H9 (cell line): ENCODE measurements around the gene MAPT. TPM values are rescaled to one million over a fixed set of nuclear protein-coding genes. Genes with fewer than 3 reads are reported as not detected.

ENCODE experiments used
- DNase-seq: peaks from one replicate; pipeline ENCODE4 v3.0.0-alpha.2; 2017
- H2AFZ ChIP-seq: one replicate; pipeline ENCODE4 v1.6.1; 2013; ENCODE audit warnings: mild to moderate bottlenecking, low read length, control low read depth, moderate library complexity
- H2AK5ac ChIP-seq: 2 replicates; pipeline ENCODE4 v1.6.1; 2013; ENCODE audit warnings: low read length, control low read depth, mixed read lengths; ENCODE audit not compliant: insufficient read length
- H2BK120ac ChIP-seq: one replicate; pipeline ENCODE4 v1.6.1; 2013; ENCODE audit warnings: low read depth, mild to moderate bottlenecking, low read length, control low read depth, inconsistent platforms; ENCODE audit not compliant: poor library complexity, severe bottlenecking
- H2BK12ac ChIP-seq: 2 replicates; pipeline ENCODE4 v1.6.1; 2013; ENCODE audit warnings: low read length, control low read depth, mixed read lengths, low read depth; ENCODE audit not compliant: insufficient read length
- H2BK15ac ChIP-seq: 2 replicates; pipeline ENCODE4 v1.6.1; 2013; ENCODE audit warnings: low read depth, low read length, control low read depth
- H2BK20ac ChIP-seq: one replicate; pipeline ENCODE4 v1.6.1; 2013; ENCODE audit warnings: low read depth, mild to moderate bottlenecking, low read length, control low read depth, inconsistent platforms; ENCODE audit not compliant: poor library complexity, severe bottlenecking
- H2BK5ac ChIP-seq: 2 replicates; pipeline ENCODE4 v1.6.1; 2013; ENCODE audit warnings: low read length, control low read depth, mixed read lengths; ENCODE audit not compliant: insufficient read length
- H3K14ac ChIP-seq: 2 replicates; pipeline ENCODE4 v1.6.1; 2013; ENCODE audit warnings: low read length, control low read depth; ENCODE audit not compliant: insufficient read depth
- H3K18ac ChIP-seq: 2 replicates; pipeline ENCODE4 v1.6.1; 2013; ENCODE audit warnings: low read depth, mild to moderate bottlenecking, mixed read lengths, low read length, control low read depth; ENCODE audit not compliant: insufficient read length
- H3K23ac ChIP-seq: 2 replicates; pipeline ENCODE4 v1.6.1; 2013; ENCODE audit warnings: low read length, control low read depth, mixed read lengths, low read depth; ENCODE audit not compliant: insufficient read length
- H3K23me2 ChIP-seq: 2 replicates; pipeline ENCODE4 v1.6.1; 2013; ENCODE audit warnings: low read depth, mild to moderate bottlenecking, mixed read lengths, low read length, control low read depth; ENCODE audit not compliant: insufficient read length, poor library complexity, severe bottlenecking
- H3K27ac ChIP-seq: 2 replicates; pipeline ENCODE4 v1.5.1; 2013; ENCODE audit warnings: low read length, control low read depth, mixed read lengths, low read depth; ENCODE audit not compliant: insufficient read length
- H3K27me3 ChIP-seq: 2 replicates; pipeline ENCODE4 v1.6.1; 2013; ENCODE audit warnings: low read length, control low read depth, inconsistent platforms; ENCODE audit not compliant: insufficient read depth
- H3K4ac ChIP-seq: 2 replicates; pipeline ENCODE4 v1.6.1; 2013; ENCODE audit warnings: low read depth, mild to moderate bottlenecking, control low read depth, inconsistent platforms, low read length, moderate library complexity
- H3K4me1 ChIP-seq: 2 replicates; pipeline ENCODE4 v1.6.1; 2013; ENCODE audit warnings: low read length, control low read depth, inconsistent platforms; ENCODE audit not compliant: insufficient read depth
- H3K4me2 ChIP-seq: 2 replicates; pipeline ENCODE4 v1.6.1; 2013; ENCODE audit warnings: low read length, control low read depth, mixed read lengths; ENCODE audit not compliant: insufficient read length, insufficient read depth
- H3K56ac ChIP-seq: 2 replicates; pipeline ENCODE4 v1.6.1; 2013; ENCODE audit warnings: low read depth, mild to moderate bottlenecking, mixed read lengths, low read length, control low read depth; ENCODE audit not compliant: insufficient read length
- H3K79me1 ChIP-seq: 2 replicates; pipeline ENCODE4 v1.6.1; 2013; ENCODE audit warnings: low read depth, mild to moderate bottlenecking, moderate library complexity, low read length, control low read depth, inconsistent platforms; ENCODE audit not compliant: insufficient read depth, poor library complexity, severe bottlenecking
- H3K79me2 ChIP-seq: 2 replicates; pipeline ENCODE4 v1.6.1; 2013; ENCODE audit warnings: low read length, control low read depth, inconsistent platforms; ENCODE audit not compliant: insufficient read depth
- H3K9ac ChIP-seq: 2 replicates; pipeline ENCODE4 v1.6.1; 2013; ENCODE audit warnings: low read length, control low read depth, mixed read lengths; ENCODE audit not compliant: insufficient read length; ENCODE audit errors: extremely low read depth
- H3K9me3 ChIP-seq: one replicate; pipeline ENCODE4 v1.6.1; 2013; ENCODE audit warnings: low read depth, low read length, inconsistent platforms; ENCODE audit not compliant: control insufficient read depth
- H3T11ph ChIP-seq: one replicate; pipeline ENCODE4 v1.6.1; 2013; ENCODE audit warnings: mild to moderate bottlenecking, low read length, control low read depth, inconsistent platforms
- H4K20me1 ChIP-seq: one replicate; pipeline ENCODE4 v1.6.1; 2013; ENCODE audit not compliant: control insufficient read depth, insufficient read length, insufficient read depth
- H4K5ac ChIP-seq: 2 replicates; pipeline ENCODE4 v1.6.1; 2013; ENCODE audit warnings: low read depth, mild to moderate bottlenecking, mixed read lengths, low read length, control low read depth; ENCODE audit not compliant: insufficient read length
- H4K8ac ChIP-seq: replicated peaks from 2 replicates; pipeline ENCODE4 v1.6.1; 2013; ENCODE audit warnings: low read length, control low read depth, mixed read lengths, low read depth; ENCODE audit not compliant: insufficient read length
- H4K91ac ChIP-seq: 2 replicates; pipeline ENCODE4 v1.6.1; 2013; ENCODE audit warnings: low read depth, mild to moderate bottlenecking, moderate library complexity, mixed read lengths, low read length, control low read depth; ENCODE audit not compliant: insufficient read length
- H3K27ac Mint-ChIP-seq, 3 experiments: 2 replicates in 2 of 3; 3 replicates in 1 of 3; pipeline ENCODE4 v1.8.0; 2020 to 2021; ENCODE audit warnings: mixed read lengths in 3 of 3, mild to moderate bottlenecking in 1 of 3, moderate library complexity in 1 of 3
- H3K27me3 Mint-ChIP-seq: 2 replicates; pipeline ENCODE4 v1.8.0; 2021; ENCODE audit warnings: low read depth, mild to moderate bottlenecking, moderate library complexity, mixed read lengths
- H3K36me3 Mint-ChIP-seq, 3 experiments: 2 replicates in 2 of 3; 3 replicates in 1 of 3; pipeline ENCODE4 v1.8.0; 2020 to 2021; ENCODE audit warnings: low read depth in 3 of 3, mixed read lengths in 3 of 3; ENCODE audit not compliant: insufficient read depth in 1 of 3
- H3K4me1 Mint-ChIP-seq, 2 experiments: 2 replicates each; pipeline ENCODE4 v1.8.0; 2020; ENCODE audit warnings: mixed read lengths in 2 of 2
- H3K4me3 Mint-ChIP-seq, 2 experiments: 2 replicates in 1 of 2; 3 replicates in 1 of 2; pipeline ENCODE4 v1.8.0; 2020 to 2021; ENCODE audit warnings: mild to moderate bottlenecking in 2 of 2, mixed read lengths in 2 of 2, moderate library complexity in 1 of 2
- H3K9me3 Mint-ChIP-seq, 2 experiments: 2 replicates in 1 of 2; 3 replicates in 1 of 2; pipeline ENCODE4 v1.8.0; 2020; ENCODE audit warnings: mild to moderate bottlenecking in 2 of 2, mixed read lengths in 2 of 2, moderate library complexity in 1 of 2
- WGBS: extraction: QIAGEN DNeasy Blood & Tissue Kit; methylation state at CpG from one replicate; pipeline ENCODE4 v1.1.7; 2013; ENCODE audit warnings: missing lambda C conversion rate, low lambda C conversion rate, mixed read lengths; ENCODE audit not compliant: insufficient read length; ENCODE audit errors: extremely low coverage; 5-methylcytosine and 5-hydroxymethylcytosine counted together
- total RNA-seq: library from RNA; stranded (reverse); gene quantifications from 2 replicates; pipeline ENCODE4 v1.2.1, GENCODE V29; 2021
- TF ChIP-seq, protein P1 (sequence below): fragments of 200-600 bp; sonication (generic); conservative IDR thresholded peaks from 3 replicates; pipeline ENCODE4 v1.8.0; 2021; ENCODE audit warnings: antibody characterized with exemption, mild to moderate bottlenecking

Gene MAPT
- total RNA-seq, 1 experiment from 2014 or later: 1.6 TPM

DNA sequence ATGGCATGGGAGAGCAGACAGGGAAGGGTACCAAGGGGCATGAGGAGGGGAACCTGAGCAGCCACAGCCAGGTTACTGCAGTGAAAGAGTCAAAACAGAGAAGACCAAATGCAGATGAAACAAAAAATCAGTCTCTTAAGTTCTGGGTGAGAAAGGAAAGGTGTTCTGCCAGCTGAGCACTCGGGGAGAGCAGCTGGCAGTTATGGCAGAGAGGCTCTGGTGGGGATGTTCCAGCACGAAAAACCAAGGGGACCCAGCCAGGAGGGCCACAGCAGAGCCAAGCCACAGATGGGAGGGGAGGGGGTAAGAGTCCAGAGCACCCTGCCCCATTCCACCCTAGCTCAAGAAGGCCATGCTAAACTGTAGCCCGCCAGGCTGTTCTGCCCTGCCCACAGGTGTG, 136.4 kb downstream of the MAPT start:
- no peak overlapping the region for H2BK120ac ChIP-seq
- H3T11ph ChIP-seq: no peak overlapping the region
- H4K20me1 ChIP-seq: no peaks in the 10 kb centered on the region

More for the DNA sequence above, 136.4 kb downstream of the MAPT start:
- DNase-seq: no peak
- Mint-ChIP-seq H3K27ac (peak overlapping the region in 2 of 3 experiments; percentile 11 to 49; a peak in 3 of 7 replicates), H3K4me1 (peaks cover 34 to 39% of the 10 kb centered on the region in 2 experiments), H3K4me3 (no peak overlapping the region), H3K36me3 (peaks cover 36 to 77% (median 66%) of the 10 kb centered on the region in 3 experiments), H3K27me3 (no peaks in the 10 kb centered on the region), H3K9me3 (no peaks in the 10 kb centered on the region)
- H3K23ac ChIP-seq: no peak overlapping the region
- H2AFZ ChIP-seq: no peak overlapping the region
- H2BK20ac ChIP-seq: no peak overlapping the region
- TF ChIP-seq, protein P1, sequence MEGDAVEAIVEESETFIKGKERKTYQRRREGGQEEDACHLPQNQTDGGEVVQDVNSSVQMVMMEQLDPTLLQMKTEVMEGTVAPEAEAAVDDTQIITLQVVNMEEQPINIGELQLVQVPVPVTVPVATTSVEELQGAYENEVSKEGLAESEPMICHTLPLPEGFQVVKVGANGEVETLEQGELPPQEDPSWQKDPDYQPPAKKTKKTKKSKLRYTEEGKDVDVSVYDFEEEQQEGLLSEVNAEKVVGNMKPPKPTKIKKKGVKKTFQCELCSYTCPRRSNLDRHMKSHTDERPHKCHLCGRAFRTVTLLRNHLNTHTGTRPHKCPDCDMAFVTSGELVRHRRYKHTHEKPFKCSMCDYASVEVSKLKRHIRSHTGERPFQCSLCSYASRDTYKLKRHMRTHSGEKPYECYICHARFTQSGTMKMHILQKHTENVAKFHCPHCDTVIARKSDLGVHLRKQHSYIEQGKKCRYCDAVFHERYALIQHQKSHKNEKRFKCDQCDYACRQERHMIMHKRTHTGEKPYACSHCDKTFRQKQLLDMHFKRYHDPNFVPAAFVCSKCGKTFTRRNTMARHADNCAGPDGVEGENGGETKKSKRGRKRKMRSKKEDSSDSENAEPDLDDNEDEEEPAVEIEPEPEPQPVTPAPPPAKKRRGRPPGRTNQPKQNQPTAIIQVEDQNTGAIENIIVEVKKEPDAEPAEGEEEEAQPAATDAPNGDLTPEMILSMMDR: no peak
- no peaks in the 10 kb centered on the region for H3K23me2 ChIP-seq
- H2BK12ac ChIP-seq: no peak overlapping the region
- H3K9me3 ChIP-seq: no peaks in the 10 kb centered on the region
- H3K79me2 ChIP-seq: no peaks in the 10 kb centered on the region
- no peak overlapping the region for H4K5ac ChIP-seq
- H3K9ac ChIP-seq: no peak overlapping the region
- H3K4me2 ChIP-seq: no peak overlapping the region
- no peak overlapping the region for H4K8ac ChIP-seq
- no peak overlapping the region for H3K56ac ChIP-seq
- no peak overlapping the region for H2BK5ac ChIP-seq
- no peak overlapping the region for H3K18ac ChIP-seq
- H3K27ac ChIP-seq: no peak overlapping the region
- H3K27me3 ChIP-seq: no peaks in the 10 kb centered on the region
- no peak overlapping the region for H3K4ac ChIP-seq
- no peak overlapping the region for H2AK5ac ChIP-seq
- no peak overlapping the region for H2BK15ac ChIP-seq
- no CpG with 5 or more reads among the region's 3 CpGs for WGBS
- H3K4me1 ChIP-seq: peaks cover 2% of the 10 kb centered on the region; the same call in 1 of the 2 replicates
- H4K91ac ChIP-seq: no peak overlapping the region
- no peaks in the 10 kb centered on the region for H3K79me1 ChIP-seq
- no peak overlapping the region for H3K14ac ChIP-seq
